VCaP (cell line): Measurements from ENCODE around the gene ZNF318.

Experiments
- H3K27ac ChIP-seq: fragments of 450-650 bp; 2 replicates; pipeline ENCODE4 v1.5.1; 2017
- CTCF ChIP-seq: fragments of 450-650 bp; conservative IDR thresholded peaks from 2 replicates; pipeline ENCODE4 v1.5.1; 2017; ENCODE audit warnings: mild to moderate bottlenecking, moderate library complexity

ZNF318 gene

DNA sequence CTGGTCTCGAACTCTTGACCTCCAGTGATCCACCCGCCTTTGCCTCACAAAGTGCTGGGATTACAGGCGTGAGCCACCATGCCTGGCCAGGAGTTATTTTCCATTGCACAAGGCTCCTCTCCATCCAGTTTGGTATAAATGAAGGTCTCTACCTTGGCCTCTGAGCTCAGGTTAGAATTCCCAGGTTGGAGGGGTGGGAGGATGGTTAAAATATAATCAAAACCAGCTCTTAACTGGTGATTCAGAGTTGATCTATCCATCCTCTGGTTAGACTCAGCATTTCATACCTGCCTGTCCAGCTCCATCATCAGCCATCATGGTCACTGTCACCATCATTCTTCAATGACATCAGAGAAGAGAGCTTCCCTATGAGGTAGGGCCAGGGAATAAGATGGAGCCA is 74.0 kb downstream of the ZNF318 start:
- no peak overlapping the region for H3K27ac ChIP-seq
- no peak for TF ChIP-seq CTCF

- no peak for TF ChIP-seq CTCF
- H3K27ac ChIP-seq = no peak overlapping the region
Measured at GRCh38 chr6:43294536-43294935, 74.9 kb downstream of the ZNF318 start.

GRCh38 chr6:43293698-43294097 is 75.7 kb downstream of the ZNF318 start:
- no peak overlapping the region for H3K27ac ChIP-seq
- no peak for TF ChIP-seq CTCF

GRCh38 chr6:43292763-43293318 is 76.6 kb downstream of the ZNF318 start:
- no peak overlapping the region for H3K27ac ChIP-seq
- no peak for TF ChIP-seq CTCF

DNA sequence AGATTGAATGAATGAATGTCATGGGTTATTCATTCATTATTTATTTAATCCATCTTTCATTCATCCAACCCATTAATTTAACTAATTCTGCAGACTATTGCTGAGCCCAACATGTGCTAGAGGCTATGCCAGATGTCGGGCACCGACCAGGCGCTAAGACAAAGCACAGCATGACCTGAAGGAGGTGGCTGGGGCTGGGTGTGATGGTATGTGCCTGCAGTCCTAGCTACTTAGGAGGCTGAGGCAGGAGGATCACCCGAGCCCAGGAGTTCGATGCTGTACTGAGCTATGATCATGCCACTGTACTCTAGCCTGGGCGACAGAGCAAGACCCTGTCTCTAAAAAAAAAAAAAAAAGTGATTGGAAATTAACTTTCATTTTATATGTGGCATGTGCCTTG is 77.1 kb downstream of the ZNF318 start:
- no peak overlapping the region for H3K27ac ChIP-seq
- no peak for TF ChIP-seq CTCF

DNA sequence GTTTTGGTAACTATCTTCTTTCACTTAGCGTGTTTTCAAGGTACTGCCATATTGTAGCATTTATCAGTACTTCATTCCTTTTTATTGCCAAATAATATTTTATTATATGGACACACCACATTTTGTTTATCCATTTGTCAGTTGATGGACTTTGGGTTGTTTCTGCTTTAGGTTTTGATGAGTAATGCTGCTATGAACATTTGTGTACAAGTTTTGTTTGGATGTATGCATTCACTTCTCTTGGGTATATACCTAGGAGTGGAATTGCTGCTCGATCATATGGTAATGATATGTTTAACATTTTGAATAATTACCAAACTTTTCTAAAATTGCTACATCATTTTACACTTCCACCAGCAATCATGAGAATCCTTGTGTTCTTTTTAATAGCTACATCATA is 77.7 kb downstream of the ZNF318 start:
- TF ChIP-seq CTCF = no peak
- H3K27ac ChIP-seq = no peak overlapping the region

DNA sequence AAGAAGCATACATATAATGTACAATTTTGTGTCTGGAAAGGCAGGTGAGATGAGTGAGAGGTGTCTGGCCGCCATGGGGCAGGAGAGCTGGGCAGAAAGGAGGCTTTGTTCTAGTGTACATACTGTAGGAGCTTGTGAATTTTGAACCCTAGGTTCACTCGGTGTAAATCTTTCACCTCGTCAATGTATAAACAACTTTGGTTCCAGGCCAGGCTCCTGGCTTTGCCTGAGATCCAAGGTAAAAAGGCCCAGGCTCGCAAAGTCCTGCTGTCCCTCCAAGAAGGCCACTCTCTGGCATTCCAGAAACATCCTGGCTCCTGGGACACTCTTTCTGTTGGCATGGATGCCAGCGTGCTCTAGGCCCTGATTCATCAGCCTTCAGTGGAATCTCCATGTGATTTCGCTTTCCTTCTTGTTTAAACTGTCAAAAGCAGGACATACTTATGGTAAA is 78.5 kb downstream of the ZNF318 start:
- H3K27ac ChIP-seq = no peak overlapping the region
- no peak for TF ChIP-seq CTCF
